Erythroblast (primary cell): Measurements from ENCODE around the gene TOGARAM1.

Experiments
- GATA1 ChIP-seq: IDR thresholded peaks from 2 replicates; pipeline ENCODE4 v1.6.1; 2011; ENCODE audit warnings: low read depth, mild to moderate bottlenecking, control low read depth, low read length, moderate library complexity
- POLR2A ChIP-seq: IDR thresholded peaks from 2 replicates; pipeline ENCODE4 v1.6.1; 2011; ENCODE audit warnings: mild to moderate bottlenecking, low read length

DNA sequence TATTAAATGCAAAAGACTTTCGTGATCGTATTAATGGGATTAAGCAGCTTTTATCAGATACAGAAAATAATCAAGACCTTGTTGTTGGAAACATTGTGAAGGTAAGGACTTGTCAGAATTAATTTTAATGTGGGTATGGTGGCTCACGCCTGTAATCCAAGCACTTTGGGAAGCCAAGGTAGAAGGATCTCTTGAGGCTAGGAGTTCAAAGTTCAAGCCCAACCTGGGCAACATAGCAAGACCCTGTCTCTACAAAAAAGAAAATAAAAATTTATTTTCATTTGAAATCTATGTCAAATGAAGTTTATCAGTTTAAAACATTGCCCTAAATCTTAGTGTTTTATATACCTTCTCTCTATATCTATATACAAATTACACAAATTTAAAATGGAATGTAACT lies 104.7 kb downstream of the TOGARAM1 start:
- TF ChIP-seq POLR2A (no peak), GATA1 (no peak)
